Left ventricle myocardium inferior (tissue), 1 donor: Measurements from ENCODE around the gene DDIT3. TPM values are rescaled to one million over a fixed set of nuclear protein-coding genes. Genes with fewer than 3 reads are reported as not detected.

Experiments
- DNase-seq: peaks from one replicate; pipeline ENCODE4 v3.0.0-alpha.2; 2020
- H3K27ac ChIP-seq: fragments of 200-600 bp; replicated peaks from 2 replicates; pipeline ENCODE4 v1.8.0; 2021
- H3K27me3 ChIP-seq: fragments of 200-600 bp; 2 replicates; pipeline ENCODE4 v1.8.0; 2021; ENCODE audit warnings: low read depth
- H3K36me3 ChIP-seq: fragments of 200-600 bp; 2 replicates; pipeline ENCODE4 v1.8.0; 2021
- H3K4me1 ChIP-seq: fragments of 200-600 bp; 2 replicates; pipeline ENCODE4 v1.8.0; 2021
- H3K4me3 ChIP-seq: fragments of 200-600 bp; 2 replicates; pipeline ENCODE4 v1.8.0; 2021; ENCODE audit warnings: mild to moderate bottlenecking, moderate library complexity
- H3K9me3 ChIP-seq: fragments of 200-600 bp; replicated peaks from 2 replicates; pipeline ENCODE4 v1.8.0; 2021
- intact Hi-C: fragments of 100-400 bp; cut with micrococcal nuclease; formaldehyde crosslinking; loops from one replicate; pipeline ENCODE4 v1.11.0; 2022
- total RNA-seq: library from RNA; stranded (reverse); fragmentation: NEBNext Ultra II Directional; extraction: Animal tissue kit (Norgen Biotek cat#: 25700); gene quantifications from one replicate; pipeline ENCODE4 v1.2.1, GENCODE V29; 2021
- TF ChIP-seq, protein P1 (sequence below): fragments of 200-600 bp; IDR thresholded peaks from 2 replicates; pipeline ENCODE4 v1.8.0; 2021; ENCODE audit warnings: antibody characterized with exemption, mild to moderate bottlenecking, borderline replicate concordance
- donor health status: DM: no; HTN: yes; CAD: no; lungs with severe emphysema.

Gene DDIT3
- total RNA-seq, 1 donor from 2014 or later, result 20.4 TPM

DNA sequence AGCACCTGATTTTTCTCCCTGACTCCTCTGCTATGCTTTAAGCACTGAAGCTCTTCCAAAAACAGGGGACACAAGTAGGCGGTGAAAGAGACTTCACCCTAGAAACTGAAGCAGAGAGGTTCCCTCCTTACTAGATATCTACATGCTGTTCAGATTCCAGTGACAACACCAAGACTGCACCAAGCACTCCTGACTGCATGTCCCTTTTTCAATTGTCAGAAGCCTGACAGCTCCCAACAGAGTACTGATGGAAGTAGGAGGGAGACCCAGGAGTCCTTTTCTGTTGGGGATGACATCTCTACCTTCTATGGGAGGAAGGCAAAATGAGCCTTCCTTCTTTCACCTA lies 16.3 kb upstream of the DDIT3 start:
- Histone ChIP-seq H3K4me1 (peaks cover 5% of the 10 kb centered on the region), H3K36me3 (peaks cover 72% of the 10 kb centered on the region), H3K4me3 (no peak overlapping the region), H3K27ac (no peak overlapping the region), H3K9me3 (no peaks in the 10 kb centered on the region), H3K27me3 (no peaks in the 10 kb centered on the region)
- TF ChIP-seq, protein P1, sequence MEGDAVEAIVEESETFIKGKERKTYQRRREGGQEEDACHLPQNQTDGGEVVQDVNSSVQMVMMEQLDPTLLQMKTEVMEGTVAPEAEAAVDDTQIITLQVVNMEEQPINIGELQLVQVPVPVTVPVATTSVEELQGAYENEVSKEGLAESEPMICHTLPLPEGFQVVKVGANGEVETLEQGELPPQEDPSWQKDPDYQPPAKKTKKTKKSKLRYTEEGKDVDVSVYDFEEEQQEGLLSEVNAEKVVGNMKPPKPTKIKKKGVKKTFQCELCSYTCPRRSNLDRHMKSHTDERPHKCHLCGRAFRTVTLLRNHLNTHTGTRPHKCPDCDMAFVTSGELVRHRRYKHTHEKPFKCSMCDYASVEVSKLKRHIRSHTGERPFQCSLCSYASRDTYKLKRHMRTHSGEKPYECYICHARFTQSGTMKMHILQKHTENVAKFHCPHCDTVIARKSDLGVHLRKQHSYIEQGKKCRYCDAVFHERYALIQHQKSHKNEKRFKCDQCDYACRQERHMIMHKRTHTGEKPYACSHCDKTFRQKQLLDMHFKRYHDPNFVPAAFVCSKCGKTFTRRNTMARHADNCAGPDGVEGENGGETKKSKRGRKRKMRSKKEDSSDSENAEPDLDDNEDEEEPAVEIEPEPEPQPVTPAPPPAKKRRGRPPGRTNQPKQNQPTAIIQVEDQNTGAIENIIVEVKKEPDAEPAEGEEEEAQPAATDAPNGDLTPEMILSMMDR, result no peak
- intact Hi-C loops, result no loop called here
- no peak for DNase-seq

DNA sequence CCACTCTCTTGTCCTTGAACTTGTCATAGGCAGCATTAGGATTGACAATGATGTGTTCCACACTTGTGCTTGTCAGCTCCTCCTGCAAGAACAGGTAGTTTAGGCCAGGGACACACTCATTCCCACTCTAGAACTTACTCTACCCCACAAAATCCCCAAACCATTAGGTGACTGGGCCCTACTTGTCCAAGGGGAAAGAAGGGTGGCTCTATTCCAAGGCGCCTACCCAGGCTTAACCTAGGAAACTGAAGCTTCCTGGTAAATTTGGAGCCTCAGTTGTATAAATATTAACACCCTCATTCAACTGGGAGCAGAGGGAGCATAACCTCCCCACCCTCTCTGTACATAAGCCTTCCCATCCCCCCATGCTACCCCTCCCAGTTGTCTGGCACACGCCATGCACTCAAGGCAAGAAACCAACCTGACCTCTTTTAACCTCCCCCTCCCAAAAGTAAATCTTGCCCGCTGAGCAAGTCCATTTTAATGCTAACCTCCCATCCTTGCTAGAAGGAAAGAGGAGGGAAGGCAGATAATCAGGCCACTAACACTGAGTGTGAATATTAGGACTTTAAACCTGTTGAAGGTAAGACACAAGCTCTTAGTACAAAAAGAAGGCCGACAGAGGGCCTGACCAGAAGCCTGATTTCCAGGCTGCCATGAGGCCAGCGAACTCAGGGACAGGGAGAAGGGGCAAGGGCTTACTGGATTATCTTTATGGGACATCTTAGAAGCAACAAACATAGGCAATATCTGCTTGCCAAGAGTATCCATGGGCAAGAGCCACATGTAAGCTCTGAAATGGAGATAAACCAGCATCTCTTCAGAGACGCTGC lies 15.7 kb upstream of the DDIT3 start:
- H3K4me1 ChIP-seq, result peaks cover 2% of the 10 kb centered on the region
- intact Hi-C loops, result no loop called here
- no peaks in the 10 kb centered on the region for H3K27me3 ChIP-seq
- no peak for DNase-seq
- TF ChIP-seq, protein P1, result no peak
- H3K4me3 ChIP-seq, result no peak overlapping the region
- H3K27ac ChIP-seq, result no peak overlapping the region
- H3K36me3 ChIP-seq, result peaks cover 72% of the 10 kb centered on the region
- H3K9me3 ChIP-seq, result no peaks in the 10 kb centered on the region

DNA sequence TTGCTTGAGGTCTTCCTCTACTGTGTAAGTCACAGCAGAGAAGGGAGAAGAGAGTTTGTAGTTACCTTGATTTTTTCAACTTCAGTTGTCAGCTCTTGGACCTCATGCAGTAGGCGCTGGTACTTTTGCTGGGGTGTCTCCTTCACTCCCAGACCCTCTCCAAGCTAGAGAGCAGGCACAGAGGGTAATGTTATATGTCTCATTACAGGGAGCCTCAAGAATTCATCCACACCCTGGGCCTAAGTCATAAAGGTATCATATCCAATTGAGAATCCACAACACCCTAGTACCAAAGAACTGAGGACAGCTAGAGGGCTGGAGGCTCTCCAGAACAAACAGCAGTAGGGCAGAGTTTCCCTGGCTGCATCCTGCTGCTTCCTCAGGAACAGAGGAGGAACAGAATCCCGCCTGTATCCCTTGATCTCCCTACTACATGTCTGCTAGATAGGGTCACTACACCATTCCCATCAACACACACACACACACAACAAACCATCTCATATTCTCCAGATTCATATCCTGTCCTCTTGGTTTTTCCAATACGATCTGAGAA lies 14.8 kb upstream of the DDIT3 start:
- Histone ChIP-seq H3K36me3 (peaks cover 78% of the 10 kb centered on the region), H3K4me3 (no peak overlapping the region), H3K9me3 (no peaks in the 10 kb centered on the region), H3K4me1 (no peaks in the 10 kb centered on the region), H3K27ac (no peak overlapping the region), H3K27me3 (no peaks in the 10 kb centered on the region)
- TF ChIP-seq, protein P1, result no peak
- DNase-seq, result no peak
- intact Hi-C loops, result no loop called here

DNA sequence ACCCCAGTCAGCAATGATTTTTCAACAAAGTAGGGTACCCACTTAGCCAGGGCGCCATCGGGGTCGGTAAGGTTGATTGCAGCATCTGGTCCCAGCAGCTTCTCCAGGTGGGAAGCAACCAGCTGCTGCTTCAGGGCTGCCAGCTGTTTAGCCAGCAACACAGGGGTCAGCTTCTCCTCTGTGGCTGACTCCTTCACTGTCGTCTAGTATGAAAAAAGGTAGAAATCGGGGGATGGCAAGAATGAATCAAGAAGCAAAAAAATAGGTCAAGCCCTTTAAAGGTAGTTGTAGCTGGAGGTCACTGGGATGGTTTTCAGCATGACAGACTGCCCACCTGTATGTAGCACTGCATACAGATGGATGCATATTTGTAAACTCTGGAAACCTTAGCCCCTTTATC lies 13.9 kb upstream of the DDIT3 start:
- H3K27ac ChIP-seq, result no peak overlapping the region
- peaks cover 5% of the 10 kb centered on the region for H3K4me1 ChIP-seq
- peaks cover 83% of the 10 kb centered on the region for H3K36me3 ChIP-seq
- DNase-seq, result no peak
- H3K4me3 ChIP-seq, result no peak overlapping the region
- no peaks in the 10 kb centered on the region for H3K27me3 ChIP-seq
- intact Hi-C loops, result no loop called here
- TF ChIP-seq, protein P1, result no peak
- H3K9me3 ChIP-seq, result no peaks in the 10 kb centered on the region

DNA sequence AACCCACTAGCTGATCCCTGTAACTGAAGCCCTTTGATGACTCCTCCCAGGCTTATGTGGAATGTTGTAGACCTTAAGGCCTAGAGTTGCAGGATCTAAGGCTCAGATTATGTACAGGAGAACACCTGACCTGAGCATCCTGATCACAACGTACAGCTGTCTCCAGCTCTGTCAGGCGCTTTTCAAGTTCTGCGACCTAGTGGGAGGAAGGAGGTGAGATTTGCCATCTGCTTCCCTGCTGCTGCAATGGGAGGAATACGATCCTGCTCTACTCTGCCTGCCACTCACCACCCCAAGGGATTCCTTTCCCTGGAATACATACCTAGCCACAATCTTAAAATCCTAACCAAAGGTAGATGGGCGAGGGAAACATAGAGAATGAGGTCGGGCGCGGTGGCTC lies 12.8 kb upstream of the DDIT3 start:
- Histone ChIP-seq H3K27ac (no peak overlapping the region), H3K4me3 (no peak overlapping the region), H3K27me3 (no peaks in the 10 kb centered on the region), H3K9me3 (no peaks in the 10 kb centered on the region), H3K36me3 (peaks cover 84% of the 10 kb centered on the region), H3K4me1 (peaks cover 5% of the 10 kb centered on the region)
- TF ChIP-seq, protein P1, result no peak
- DNase-seq, result no peak
- intact Hi-C loops, result no loop called here
